Activated T-cell treated with anti-CD3 and anti-CD28 coated beads, Interleukin-2, amount 50 U/mL, for 1 hour (primary cell): ENCODE measurements around the gene SOX6.
"Not testable (repeated sequence)": the region's sequence is repeated elsewhere in the genome, so short reads cannot be mapped to it uniquely, and the experiment has no call there.

Experiments
- DNase-seq: peaks from one replicate; pipeline ENCODE4 v3.0.0-alpha.2; 2020

The SOX6 gene

GRCh38 chr11:15944460-15944859 is 411.9 kb downstream of the SOX6 start:
- no peak for DNase-seq

- no peak for DNase-seq
Measured at GRCh38 chr11:15943418-15944197, 412.7 kb downstream of the SOX6 start.

DNA sequence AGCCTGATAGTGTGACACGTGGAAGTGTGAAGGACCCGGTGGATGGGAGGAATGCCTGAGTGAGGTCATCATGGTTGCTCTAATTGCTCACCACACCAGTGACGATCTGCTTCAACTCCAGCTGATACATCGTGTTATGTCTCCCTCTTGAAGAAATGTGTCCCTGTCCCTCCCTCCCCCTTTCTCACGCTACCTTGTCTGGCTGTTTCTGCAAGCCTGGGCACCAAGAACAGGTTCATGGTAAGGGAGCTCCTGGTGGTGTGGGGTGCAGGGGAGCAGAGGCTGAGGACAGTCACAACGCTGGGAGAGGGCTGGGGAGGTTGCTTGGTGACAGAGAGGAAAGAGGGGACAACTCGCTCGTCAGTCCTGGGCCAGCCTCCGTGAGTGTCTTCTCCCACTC is 413.4 kb downstream of the SOX6 start:
- DNase-seq: no peak

DNA sequence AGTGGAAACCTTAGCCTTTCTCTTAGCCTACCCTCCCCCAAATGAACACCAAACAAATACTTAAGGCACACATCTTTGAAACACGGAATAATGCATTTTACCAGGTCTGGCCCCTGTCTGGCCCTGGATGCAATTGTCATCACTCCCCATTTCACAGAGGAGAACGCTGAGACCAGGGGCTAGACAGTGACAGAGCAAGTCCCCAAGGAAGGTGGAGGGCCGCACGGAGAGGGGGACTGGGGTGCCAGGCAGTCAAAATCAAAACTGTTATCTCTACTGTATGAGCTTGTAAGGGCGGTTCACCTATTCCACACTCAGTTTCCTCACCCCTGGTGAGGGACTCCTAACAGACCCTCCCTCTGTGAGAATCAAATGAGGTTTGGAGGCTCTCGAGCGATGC is 414.2 kb downstream of the SOX6 start:
- DNase-seq: no peak

GRCh38 chr11:15941206-15941770 is 415.1 kb downstream of the SOX6 start:
- no peak for DNase-seq

DNA sequence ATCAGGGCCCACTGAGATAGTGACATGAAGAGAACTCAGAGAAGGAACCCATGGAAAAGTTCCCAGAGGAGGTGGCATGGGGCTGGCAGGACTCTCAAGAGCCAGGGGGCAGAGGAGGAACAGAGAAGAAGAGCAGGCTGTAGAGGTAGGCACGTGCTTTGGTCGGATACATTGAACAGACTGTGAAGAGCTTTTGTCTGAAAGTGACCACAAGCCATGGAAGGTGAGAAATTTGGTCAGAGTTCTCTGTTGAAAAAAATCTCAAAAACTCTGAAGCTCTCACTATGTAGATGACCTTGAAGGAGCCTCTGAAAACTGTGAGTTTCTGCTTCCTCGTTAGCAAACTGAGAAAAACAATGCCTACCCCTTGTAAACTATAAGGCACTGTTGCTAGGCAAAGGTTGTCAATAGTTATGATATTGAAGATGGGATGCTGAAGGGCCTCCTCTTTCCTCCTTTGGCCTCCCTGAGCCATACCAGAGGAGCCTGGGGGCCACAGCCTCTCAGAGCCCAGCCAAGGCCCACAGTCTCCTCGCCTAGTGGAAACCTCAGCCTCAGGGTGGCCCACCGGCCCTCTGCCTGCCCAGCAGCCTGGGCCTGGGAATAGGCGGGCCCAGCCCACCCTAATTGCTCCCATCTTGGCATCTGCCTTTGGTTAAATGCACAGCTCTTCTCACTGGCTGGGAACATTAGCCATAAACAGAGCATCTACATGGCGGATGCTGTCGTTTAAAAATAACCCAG is 415.7 kb downstream of the SOX6 start:
- DNase-seq: no peak

DNA sequence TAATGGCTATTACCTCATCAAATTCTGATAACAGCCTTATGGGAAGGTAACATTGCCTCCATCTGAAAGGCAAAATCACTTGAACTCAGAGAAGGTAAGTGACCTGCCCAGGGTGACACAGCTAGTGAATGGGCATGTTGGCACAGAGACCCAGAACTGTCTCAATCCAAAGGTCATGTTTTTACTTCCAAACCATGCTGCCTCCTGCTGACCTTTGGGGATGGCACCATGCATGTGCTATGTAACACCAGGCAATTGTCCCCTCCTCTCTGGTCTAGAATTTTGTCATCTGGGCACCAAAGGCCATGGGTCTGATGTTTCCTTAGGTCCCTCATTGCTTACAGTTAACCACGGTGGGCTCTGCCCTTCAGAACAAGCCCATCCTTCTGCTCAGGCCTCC is 417.4 kb downstream of the SOX6 start:
- DNase-seq: no peak

DNA sequence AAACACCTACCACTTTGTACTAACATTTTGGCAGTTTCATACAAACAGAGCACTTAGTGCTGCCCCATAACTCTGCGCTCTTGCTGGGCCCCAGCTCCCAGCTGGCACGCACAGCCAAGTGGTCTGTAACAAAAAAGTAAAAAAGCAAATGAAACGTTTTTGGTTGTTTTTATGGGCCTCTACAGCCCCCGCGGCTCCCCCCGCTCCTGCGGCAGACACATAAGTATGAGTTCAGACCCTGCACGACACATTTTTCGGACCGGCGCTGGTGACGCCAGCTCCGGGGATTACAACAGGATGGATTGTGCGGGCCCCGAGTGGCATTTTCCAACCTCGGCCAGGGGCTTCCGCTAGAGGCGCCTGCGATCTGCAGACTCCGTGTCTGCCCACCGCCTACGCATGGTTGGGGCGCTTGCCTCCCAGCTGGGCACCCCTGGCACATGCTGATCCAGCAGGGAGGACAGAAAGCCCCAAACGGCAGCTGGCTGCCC is 418.2 kb downstream of the SOX6 start:
- DNase-seq: no peak

GRCh38 chr11:15937601-15938120 is 418.7 kb downstream of the SOX6 start:
- DNase-seq: no peak

DNA sequence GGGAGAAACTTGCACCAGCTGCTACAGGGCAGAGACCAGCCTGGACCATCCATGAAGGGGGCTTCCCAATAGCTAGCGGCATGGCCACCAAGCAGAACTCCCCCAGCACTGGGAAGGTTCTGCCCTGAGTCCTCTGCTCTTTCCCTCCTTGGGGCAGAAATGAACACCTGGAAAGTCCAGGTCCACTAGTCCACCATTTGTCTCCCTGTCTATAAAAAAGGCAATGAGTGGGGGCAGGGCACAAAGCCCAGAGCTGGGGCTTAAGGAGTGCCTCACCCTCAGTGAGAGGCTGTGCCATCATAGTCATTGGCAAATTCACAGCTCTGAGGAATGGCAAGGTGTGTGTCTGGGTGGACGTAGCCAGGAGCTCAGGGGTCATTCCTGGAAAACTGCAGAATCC is 420.3 kb downstream of the SOX6 start:
- no peak for DNase-seq

- DNase-seq: no peak
Measured at GRCh38 chr11:15935373-15935772, 421.0 kb downstream of the SOX6 start.

DNA sequence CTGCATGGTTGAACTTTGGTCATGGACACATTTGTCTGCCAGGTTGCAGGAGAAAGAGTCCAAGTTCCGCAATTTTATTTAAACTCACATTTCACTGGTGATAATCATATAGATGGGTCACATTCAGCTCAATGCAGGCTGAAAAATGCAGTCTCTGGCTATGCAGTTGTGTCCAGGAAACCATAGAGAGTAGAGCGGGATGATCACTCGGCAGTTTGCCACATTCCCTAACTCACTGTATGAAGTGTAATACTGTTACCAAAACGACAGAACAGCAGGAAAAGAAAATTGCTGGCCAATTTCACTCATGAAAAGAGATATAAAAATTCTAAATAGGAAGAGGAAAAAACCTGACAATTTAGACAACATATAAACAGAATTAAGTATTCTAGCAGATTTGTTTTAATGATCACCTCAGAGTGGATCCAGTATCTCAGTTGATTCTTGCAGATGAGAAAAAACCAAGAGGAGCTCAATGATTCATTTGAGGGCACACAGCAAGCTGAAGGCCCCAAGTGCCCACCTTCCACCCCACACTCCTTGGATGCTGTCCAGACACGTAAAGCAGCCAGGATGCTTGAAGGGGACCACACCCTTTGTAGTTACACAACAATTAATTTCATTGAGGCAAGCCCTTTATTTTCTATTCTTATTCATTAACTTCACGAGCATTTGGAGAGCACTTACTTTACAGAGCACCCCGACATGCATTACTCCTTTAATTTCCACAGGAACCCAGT is 422.3 kb downstream of the SOX6 start:
- no peak for DNase-seq

DNA sequence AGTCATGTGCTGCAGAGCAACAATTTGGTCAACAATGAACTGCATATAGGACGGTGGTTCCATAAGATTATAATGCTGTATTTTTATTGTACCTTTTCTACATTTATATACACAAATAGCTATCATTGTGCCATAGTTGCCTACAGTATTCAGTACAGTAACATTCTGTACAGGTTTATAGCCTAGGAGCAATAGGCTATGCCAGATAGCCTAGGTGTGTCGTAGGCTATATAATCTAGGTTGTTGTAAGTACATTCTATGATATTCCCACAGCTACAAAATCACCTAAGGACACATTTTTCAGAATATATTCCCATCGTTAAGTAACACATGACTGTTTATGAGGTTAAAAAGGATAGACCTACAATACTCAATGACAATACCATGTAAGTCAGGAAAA is 423.9 kb downstream of the SOX6 start:
- no peak for DNase-seq

DNA sequence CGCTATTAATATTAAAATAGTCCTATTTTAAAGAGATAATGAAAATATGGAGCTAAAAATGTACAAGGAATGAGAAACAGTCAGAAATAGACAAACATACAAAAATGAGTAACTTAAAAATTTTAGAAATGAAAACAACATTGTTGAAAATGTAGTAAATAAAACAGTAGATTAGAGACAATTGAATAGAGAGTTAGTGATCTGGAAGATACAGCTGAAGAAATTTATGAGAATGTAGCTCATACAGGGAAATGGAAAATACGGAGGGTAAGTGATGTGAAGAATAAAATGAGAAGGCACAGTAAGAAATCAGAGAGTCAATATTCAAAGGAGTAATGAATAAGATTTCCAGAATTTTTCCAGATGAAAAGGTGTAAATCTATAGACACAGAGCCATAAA is 424.8 kb downstream of the SOX6 start:
- DNase-seq: no peak

GRCh38 chr11:15930442-15931025 is 425.8 kb downstream of the SOX6 start:
- DNase-seq: no peak

- no peak for DNase-seq
Measured at GRCh38 chr11:15929371-15929901, 426.9 kb downstream of the SOX6 start.

- no peak for DNase-seq
Measured at GRCh38 chr11:15927864-15928217, 428.5 kb downstream of the SOX6 start.

- no peak for DNase-seq
Measured at GRCh38 chr11:15927196-15927863, 429.0 kb downstream of the SOX6 start.

DNA sequence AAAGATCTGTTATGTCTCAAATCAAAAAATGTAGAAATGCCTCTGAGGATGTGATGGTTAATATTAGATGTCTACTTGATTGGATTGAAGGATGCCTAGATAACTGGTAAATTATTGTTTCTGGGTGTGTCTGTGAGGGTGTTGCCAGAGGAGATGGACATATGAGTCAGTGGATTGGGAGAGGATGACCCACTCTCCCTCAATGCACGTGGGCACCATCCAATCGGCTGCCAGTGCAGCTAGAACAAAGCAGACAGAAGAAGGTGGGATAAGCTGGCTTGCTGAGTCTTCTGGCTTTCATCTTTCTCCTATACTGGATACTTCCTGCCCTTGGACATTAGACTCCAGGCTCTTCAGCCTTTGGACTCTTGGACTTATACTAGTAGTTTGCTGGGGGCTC is 430.3 kb downstream of the SOX6 start:
- no peak for DNase-seq

- DNase-seq: no peak
Measured at GRCh38 chr11:15923183-15923582, 433.2 kb downstream of the SOX6 start.

GRCh38 chr11:15922745-15923144 is 433.6 kb downstream of the SOX6 start:
- DNase-seq: not testable (repeated sequence)
